Dedifferentiated amniotic fluid mesenchymal stem cell (primary cell): ENCODE results near the gene SETD1A.
A peak's percentile ranks its signal among the peaks of the same experiment; 100 is the strongest.
"Not testable (repeated sequence)": the region's sequence is repeated elsewhere in the genome, so short reads cannot be mapped to it uniquely, and the experiment has no call there.

Source experiments
- DNase-seq: peaks from one replicate; pipeline ENCODE4 v3.0.0-alpha.2; 2016; ENCODE audit errors: extremely low spot score

SETD1A gene

DNA sequence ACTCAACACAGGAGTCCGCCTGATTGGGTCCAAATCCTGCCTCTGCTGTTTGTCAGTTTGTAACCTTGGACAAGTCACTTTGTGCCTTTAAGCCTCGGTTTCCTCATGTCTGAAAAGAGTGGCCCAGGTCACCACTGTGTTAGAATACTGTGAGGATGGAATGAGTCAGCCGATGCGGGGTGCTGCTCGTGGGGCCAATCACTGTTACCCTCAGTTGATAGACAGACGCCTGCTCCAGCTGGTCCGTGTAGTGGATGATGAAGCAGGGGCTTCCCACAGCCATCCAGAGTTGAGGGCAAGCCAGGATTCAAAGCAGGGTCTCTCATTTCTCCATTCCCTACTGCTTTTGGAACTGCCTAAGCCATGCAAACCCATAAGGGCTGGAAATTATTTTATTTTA is 28.4 kb upstream of the SETD1A start:
- no peak for DNase-seq

DNA sequence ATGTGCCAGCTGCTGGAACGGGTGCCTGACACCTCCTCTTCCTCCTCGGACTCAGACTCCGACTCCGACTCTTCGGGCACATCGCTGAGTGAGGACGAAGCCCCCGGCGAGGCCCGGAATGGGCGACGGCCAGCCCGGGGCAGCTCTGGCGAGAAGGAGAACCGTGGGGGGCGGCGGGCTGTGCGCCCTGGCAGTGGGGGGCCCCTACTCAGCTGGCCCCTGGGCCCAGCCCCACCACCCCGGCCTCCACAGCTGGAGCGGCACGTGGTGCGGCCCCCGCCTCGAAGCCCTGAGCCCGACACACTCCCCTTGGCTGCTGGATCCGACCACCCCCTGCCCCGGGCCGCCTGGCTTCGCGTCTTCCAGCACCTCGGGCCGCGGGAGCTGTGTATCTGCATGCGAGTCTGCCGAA is 27.4 kb upstream of the SETD1A start:
- DNase-seq = no peak

DNA sequence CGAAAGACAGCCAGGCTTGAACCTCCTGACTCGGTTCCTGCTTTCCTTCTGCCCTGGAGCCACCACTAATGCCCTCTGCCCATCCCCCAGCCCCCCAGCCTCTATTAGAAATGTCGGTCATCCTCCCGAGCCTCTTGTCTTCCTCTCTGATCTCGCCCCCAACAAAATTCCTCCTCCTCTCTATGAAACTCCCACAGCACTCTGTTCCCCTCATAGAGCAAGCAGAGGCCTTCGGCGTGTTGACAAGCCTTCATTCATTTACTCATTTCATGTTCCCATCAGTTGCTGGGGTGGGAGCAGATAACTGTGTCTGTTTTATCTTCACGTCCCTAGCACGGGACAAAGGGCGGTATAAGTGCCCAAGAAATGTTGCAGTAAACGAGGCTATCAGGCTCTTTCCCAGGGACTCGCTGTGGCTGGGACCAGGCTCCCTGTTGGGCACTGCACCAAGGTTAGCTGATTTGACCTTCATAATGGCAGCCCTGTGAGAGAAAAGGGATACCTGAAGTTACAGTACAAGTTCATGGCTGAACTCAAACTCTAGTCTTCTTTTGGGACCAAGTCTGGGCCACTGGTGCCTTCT is 26.4 kb upstream of the SETD1A start:
- no peak for DNase-seq

DNA sequence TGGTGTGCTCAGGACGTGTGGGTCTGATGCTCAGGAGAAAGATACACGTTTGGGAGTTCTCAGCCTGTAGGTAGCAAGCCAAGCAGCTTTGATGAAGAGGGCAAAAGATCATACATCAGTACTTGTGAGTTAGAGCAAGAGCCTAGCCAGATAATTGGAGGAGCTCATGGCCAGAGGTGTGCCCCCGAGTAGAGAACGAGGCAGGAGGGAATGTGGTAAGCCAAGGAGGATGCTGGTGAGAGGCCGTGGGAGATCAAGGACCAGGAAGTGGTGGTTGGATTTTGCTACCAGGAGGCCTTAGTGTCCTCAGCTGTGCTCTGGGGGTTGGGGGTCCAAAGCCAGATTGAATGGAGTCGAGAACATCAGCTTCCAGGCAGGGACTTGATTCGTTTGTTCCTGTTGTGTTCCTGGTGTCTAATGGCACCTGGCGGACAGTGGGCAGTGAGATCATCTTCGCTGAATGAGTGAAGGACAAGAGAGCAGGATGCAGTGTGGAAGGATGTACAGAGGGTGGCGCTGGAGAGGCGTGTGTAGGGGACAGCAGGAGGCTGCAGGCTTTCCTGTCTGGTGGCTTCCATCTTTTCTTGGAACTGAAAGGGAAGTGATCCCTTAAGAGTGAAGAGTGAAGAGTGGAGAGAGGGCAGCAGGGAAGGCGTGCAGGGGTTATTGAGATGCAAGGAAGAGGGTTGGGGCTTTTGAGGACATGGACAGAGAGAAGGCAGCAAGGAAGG is 22.6 kb upstream of the SETD1A start:
- DNase-seq = no peak

DNA sequence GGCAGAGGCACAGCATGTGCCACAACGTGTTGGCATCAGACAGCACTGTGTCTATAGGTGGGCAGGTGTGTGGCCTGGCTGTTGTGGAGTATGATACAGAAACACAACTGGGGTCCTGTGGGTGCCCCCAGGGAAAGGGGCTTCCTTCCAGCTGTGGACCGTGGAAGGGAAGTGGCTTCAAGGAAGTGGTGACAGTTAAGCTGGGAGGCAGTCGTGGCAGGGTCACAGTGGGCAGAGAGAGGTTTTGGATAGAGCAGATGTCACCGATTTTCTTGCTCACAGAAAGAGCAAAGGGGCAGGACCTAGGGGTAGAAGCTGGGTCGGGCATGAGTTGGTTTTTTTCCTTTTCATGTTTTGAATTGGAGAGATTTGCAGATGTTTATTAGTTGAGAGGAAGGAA is 19.9 kb upstream of the SETD1A start:
- DNase-seq = no peak

DNA sequence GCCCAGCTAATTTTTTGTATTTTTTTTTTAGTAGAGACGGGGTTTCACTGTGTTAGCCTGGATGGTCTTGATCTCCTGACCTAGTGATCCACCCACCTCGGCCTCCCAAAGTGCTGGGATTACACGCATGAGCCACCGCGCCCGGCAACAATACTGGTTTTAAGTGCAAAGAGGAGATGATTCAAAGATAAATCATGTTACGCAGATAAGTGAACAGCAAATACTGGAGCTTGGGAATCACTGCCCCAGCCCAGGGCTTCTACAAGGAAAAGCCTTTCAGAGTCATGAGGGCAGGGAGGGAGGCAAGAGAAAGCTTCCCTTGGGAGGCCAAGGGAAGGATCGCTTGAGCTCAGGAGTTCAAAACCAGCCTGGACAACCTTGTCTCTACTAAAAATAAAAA is 18.0 kb upstream of the SETD1A start:
- DNase-seq = not testable (repeated sequence)

DNA sequence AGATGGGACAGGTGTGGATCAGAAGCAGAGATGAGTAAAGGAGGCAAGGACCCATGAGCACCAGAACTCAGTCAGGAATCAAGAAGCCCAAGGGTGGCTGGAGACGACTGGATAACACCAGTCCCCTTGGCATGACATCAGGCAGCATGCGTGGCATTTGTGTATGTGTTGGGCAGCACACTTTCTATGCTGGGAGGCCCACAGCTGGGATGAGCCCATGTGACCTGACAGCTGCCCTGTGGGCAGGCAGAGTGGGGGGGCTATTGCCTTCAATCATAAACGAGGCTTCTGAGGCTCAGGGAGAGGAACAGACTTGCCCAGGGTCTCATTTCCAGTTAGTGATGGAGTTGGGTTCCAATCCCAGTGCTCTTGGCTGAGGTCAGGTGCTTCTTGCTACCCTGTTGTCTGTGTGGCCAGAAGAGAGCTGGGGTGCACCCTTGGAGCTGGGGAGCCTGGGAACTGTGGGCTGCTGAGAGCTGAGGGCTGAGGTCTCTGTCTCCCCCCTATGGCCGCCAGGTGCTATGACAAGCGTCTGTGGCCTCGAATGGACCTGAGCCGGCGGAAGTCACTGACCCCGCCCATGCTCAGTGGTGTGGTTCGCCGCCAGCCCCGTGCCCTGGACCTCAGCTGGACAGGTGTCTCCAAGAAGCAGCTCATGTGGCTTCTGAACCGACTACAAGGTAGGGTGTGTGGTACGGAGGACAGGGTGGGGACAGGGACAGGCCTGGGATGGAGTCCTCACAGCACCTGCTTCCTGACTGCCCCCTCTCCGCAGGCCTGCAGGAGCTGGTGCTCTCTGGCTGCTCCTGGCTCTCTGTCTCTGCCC is 15.7 kb upstream of the SETD1A start:
- no peak for DNase-seq

DNA sequence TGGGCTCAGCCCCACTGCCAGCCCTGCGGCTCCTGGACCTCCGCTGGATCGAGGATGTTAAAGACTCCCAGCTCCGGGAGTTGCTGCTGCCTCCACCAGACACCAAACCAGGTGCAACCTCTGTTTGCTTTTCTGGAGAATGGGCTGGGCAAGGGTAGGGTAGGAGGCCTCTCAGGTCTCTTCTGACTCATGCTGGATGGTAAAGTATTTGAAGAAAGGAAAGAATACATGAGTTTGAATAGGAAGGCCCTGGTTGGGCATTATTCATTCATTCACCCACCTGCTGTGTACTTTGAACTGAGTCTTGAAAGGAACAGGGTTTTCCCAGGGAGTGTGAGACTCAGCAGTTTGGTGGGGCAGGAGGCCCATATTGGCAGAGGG is 15.1 kb upstream of the SETD1A start:
- no peak for DNase-seq

DNA sequence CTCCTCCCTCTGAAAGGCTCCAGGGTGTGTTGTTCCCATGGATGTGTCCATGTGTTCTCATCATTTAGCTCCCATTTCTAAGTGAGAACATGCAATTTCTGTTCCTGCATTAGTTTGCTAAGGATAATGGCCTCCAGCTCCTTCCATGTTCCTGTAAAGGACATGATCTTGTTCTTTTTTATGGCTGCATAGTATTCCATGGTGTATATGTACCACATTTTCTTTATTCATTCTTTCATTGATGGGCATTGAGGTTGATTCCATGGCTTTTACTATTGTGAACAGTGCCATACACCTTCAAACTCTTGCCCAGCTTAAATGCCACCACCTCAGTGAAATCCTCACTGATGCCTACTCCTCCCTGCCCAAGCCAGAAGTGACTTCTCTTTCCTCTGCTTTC is 13.2 kb upstream of the SETD1A start:
- no peak for DNase-seq

DNA sequence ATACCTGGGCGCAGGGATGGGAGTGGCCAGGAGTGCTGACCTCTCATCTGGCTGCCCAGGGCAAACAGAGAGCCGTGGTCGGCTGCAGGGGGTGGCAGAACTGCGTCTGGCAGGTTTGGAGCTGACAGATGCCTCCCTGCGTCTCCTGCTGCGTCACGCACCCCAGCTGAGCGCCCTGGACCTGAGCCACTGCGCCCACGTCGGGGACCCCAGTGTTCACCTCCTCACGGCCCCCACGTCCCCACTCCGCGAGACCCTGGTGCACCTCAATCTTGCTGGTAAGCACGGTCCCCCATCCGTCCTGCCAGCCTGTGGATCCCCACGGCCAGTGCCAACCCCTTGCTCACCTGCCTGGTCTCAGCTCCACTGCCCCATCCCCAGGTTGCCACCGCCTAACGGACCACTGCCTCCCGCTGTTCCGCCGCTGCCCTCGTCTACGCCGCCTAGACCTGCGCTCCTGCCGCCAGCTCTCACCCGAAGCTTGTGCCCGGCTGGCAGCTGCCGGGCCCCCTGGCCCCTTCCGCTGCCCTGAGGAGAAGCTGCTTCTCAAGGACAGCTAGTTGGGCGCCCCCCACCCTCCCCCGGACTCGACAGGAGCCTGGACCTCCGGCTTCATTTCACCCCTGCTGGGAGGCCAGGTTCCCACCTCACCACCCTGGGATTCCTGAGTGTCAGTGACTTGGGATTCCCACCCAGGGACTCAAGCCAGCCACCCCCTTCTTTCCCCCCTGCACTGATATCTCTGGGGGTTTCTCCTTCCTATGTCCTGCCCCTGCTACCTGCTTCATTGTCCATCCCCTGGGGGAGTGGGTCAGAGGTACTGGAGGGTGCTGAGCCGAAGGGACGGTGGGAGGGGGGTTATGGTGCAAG is 10.6 kb upstream of the SETD1A start:
- DNase-seq = no peak

DNA sequence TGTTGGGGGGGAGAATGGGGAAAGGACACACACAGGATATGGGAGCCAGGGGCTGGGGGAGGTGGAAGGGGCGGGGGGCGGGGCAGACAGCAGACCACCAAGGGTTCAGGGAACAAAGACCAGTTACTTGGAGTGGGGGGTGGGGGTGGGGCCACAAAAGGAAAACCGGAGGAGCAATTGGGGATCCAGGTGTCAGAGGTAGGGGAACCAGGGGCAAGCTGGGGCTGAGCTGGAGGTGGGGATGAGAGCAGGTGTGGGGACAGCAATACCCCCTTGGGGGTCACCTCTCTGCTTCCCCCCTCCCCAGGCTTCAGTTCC is 10.1 kb upstream of the SETD1A start:
- no peak for DNase-seq

DNA sequence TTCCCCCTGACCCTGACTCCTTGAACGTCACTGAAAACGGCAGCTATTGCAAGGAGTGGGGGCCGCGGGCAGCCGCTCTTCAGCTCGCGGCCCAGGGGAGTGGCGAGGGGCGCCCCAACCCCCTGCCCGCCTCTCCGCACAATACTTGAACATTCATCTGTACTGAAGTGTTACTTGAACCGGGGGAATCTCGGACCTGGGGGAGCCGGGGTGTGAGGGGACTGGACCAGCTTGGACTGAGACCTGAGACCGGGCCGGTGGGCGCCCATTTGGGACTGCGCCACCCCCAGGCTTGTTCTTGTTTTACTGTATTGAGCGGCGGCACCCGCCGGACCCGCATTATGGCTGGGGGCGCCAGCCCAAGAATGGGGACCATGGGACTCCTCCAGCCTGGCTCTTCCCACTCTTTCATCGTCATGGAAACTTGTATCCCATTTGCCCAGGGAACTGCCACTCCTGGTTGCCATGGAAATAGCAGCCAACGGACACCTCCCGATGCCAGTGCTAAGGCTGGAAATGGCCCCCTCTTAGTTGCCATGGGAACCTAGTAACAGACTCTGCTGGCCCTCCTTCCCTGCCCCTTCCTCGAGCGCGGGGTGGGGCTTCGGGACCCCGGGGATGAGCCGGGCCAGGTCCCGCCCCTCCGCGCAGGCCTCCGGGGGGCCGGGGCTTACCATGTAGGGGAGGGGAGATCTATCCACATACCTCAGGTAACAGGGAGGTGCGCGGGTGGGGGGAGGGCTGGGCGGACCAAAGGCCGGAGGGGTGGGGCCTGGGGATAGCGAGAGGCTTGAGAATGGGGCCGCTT is 9.5 kb upstream of the SETD1A start:
- DNase-seq = peak; percentile 96

DNA sequence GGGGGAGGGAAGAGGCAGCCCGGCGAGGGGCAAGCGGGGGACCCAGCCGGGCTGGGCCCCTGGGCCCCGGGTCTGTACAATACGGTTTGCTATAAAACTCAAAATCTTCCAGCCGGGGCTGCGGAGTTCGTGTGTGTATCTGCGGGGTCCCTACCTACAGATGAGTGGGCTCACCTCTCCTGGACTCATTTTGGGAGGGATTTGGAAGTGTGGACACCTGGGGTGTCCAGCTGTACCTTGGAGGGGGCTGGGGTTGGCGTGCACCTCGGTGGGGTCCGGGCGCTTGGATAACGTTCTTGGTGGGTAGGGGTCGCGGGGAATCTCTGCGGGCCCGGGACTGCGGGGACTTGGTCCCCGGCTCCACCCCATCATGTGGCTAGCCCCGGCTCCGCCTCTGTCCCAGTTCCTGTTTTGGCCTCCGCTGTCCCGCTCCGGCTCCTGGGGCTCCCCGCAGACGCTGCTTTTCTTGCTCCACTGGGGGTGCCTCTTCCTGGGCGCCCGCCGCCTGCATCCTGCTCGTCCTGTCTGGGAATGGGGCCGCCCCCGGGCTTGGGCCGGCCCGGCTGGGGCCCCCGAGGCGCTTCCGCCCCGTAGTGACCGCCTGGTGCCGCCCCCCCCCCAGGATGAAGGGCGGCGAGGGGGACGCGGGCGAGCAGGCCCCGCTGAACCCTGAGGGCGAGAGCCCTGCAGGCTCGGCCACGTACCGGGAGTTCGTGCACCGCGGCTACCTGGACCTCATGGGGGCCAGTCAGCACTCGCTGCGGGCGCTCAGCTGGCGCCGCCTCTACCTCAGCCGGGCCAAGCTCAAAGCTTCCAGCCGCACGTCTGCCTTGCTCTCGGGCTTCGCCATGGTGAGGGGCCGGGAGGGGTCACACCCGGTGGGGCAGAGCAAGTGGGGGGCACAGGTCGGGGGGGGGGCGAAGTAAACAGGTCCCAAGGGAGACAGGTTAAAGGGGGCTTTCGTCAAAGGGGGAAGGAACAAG is 8.6 kb upstream of the SETD1A start, which contains the start of gene ORAI3:
Gene ORAI3 (plus strand): TSS at position 402 of the 983 bp plus-strand sequence. CDS start 222 bp downstream, at position 624.
- DNase-seq = no peak

DNA sequence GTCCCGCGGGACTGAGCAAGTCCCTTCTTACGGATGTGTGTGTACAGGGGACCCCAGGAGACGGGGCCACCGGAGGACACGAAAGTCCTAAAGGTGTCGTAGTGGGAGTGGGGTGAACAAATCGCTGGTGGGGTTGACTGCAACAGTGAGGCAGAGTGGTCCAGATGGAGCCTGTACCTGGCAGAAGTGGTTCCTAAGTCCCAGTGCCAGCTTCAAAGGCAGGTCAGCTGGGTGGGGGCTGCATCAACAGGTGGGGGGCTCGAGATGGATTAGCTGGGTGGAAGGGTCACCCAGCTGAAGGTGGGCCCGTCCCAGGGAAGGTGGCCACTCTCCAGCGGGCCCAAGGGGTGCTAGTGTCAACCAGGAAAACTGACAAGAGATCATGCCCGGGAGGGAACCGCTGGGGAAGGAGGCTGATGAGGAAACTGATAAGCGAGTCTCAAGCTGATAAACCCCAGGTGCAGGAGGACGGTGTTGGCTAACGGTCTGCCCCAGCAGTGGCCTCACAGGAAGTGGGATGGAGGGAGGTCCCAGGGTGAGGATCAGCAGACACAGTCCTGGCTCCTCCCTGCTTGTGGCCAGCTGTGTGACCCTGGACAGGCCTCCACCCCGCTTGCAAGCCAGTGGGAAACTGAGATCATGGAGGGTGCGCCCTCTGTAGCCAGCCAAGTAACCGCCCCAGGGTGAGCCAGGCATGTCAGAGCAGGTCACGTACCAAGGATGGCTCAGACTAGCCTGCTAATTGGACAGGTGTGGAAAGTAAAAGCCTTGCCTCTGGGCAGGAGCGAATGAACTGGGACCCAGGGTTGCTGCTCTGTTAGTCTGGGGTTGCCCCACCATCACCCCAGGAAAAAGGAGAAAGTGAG is 7.7 kb upstream of the SETD1A start:
- peak; percentile 60 for DNase-seq

DNA sequence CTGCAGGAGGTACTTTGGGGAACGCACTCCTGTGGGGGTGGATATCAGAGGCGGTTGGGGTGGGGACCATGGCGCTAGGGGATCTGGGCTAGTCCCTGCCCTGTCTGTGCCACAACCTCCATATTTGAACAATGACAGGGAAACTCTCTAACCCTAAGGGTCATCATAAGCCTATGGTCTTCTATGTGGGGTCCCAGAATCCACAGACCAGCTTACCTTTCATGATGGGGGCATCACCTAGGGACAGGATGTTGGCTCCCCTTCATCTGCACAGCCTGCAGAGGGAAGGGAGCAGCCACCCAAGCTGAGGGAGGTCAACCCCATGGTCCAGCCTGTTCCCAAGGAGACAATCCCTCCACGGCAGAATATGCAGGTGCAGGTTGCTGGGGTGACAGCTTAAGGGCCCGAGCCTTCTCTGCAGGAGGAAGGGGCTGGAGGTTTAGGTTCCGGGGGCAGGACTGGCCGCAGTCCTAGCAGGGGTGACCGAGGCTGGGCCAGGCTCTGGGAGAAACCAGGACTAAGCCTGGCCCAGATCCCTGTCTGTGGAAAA is 7.0 kb upstream of the SETD1A start:
- DNase-seq = no peak

DNA sequence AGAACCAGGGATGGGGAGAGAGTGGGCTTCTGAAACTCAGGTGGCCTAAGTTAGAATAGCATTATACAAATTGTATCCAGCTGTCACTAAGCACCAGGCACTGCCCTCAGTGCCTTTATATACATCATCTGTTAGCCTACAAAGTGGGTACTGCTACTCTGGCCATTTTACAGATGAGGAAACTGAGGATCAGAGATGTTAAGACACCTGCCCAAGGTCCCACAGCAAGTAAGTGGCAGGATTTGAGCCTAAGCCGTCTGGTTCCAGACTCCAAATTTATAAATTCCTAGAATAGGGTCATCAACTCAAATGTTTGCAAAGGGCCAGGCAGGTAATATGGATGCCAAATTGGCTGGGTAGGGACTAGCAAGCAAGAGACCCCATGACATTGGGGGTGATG is 6.4 kb upstream of the SETD1A start:
- no peak for DNase-seq

DNA sequence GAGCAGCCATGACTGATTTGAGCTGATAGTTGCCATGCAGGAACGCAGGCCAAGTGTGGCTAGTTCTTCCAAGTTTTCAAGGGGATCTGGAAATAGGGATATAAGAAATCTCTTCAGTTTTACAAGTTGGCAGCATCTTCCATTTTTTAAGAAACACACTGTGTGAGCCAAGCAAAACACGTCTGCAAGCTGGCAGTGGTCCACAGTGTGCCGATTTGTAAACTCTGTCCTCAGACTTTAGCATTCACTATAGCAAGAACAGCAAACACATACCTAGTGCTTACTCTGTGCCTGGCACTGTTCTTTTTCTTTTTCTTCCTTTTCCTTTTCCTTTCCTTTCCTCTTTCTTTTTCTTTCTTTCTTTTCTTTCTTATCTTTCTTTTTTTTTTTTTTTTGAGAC is 5.8 kb upstream of the SETD1A start:
- DNase-seq = peak; percentile 70

DNA sequence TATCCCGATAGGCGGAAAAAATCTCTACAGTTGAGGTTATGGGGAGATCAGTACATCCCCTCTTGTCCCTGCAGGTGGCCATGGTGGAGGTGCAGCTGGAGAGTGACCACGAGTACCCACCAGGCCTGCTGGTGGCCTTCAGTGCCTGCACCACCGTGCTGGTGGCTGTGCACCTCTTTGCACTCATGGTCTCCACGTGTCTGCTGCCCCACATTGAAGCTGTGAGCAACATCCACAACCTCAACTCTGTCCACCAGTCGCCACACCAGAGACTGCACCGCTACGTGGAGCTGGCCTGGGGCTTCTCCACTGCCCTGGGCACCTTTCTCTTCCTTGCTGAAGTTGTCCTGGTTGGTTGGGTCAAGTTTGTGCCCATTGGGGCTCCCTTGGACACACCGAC is 4.4 kb upstream of the SETD1A start:
- DNase-seq = no peak
